ENCODE measurements around the gene UCHL5.

The UCHL5 gene

DNA sequence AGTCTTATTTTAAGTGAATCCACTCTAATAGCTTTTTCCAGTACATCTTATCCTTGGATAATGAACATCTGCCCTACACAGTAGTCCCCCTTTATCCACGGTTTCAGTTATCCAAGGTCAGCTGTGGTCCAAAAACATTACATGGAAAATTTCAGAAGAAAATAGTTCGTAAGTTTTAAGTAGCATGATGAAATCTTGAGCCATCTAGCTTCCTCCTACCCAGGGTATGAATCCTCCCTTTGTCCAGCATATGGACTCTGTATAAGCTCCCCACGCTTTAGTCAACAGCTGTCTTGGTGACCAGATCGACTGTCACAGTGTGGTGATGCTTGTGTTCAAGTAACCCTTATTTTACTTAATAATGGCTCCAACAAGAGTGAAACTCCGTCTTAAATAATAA, 43.5 kb upstream of the UCHL5 start:
- no peaks in the 10 kb centered on the region for H3K9me3 ChIP-seq (ENCODE audit: insufficient read depth, low read length)
- no peak overlapping the region for H3K4me3 ChIP-seq (ENCODE audit: insufficient read length, low read depth)
- no peak overlapping the region for H3K9ac ChIP-seq (ENCODE audit: insufficient read length, low read depth)
- peaks cover 33% of the 10 kb centered on the region for H3K36me3 ChIP-seq (ENCODE audit: insufficient read depth, insufficient read length, low read length)
- peaks cover 14% of the 10 kb centered on the region for H3K27me3 ChIP-seq (ENCODE audit: insufficient read depth, insufficient read length)
- no peaks in the 10 kb centered on the region for H3K4me1 ChIP-seq (ENCODE audit: insufficient read depth, insufficient read length)
- no peak for DNase-seq (ENCODE audit: low read depth, low spot score)
- no peak for TF ChIP-seq YY1 (IDR thresholded peaks at IDR 0.05; ENCODE audit: insufficient read depth, insufficient read length)
- TF ChIP-seq ZNF274 (IDR thresholded peaks at IDR 0.05; ENCODE audit: low read depth, low read length), result no peak
- TF ChIP-seq SUZ12 (IDR thresholded peaks at IDR 0.05; ENCODE audit: extremely low read depth, insufficient read depth, insufficient read length), result no peak

DNA sequence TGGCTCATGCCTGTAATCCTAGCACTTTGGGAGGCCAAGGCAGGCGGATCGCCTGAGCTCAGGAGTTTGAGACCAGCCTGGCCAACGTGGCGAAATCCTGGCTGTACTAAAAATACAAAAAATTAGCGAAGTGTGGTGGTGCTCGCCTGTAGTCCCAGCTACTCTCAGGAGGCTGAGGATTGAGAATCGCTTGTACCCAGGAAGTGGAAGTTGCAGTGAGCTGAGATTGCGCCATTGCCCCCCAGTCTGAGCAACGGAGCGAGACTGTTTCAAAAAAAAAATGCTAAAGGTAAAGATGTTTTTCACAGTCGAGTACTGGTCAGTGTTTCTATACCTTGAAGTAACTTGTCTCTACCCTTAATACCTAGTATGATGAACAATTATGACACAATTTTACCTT, 35.0 kb upstream of the UCHL5 start:
- Histone ChIP-seq H3K4me1 (ENCODE audit: insufficient read depth, insufficient read length) (no peaks in the 10 kb centered on the region), H3K9ac (ENCODE audit: insufficient read length, low read depth) (no peak overlapping the region), H3K9me3 (ENCODE audit: insufficient read depth, low read length) (no peaks in the 10 kb centered on the region), H3K4me3 (ENCODE audit: insufficient read length, low read depth) (no peak overlapping the region), H3K36me3 (ENCODE audit: insufficient read depth, insufficient read length, low read length) (peaks cover 67% of the 10 kb centered on the region), H3K27me3 (ENCODE audit: insufficient read depth, insufficient read length) (no peaks in the 10 kb centered on the region)
- DNase-seq (ENCODE audit: low read depth, low spot score), result no peak
- TF ChIP-seq YY1 (IDR thresholded peaks at IDR 0.05; ENCODE audit: insufficient read depth, insufficient read length), result no peak
- no peak for TF ChIP-seq SUZ12 (IDR thresholded peaks at IDR 0.05; ENCODE audit: extremely low read depth, insufficient read depth, insufficient read length)
- TF ChIP-seq ZNF274 (IDR thresholded peaks at IDR 0.05; ENCODE audit: low read depth, low read length), result no peak

DNA sequence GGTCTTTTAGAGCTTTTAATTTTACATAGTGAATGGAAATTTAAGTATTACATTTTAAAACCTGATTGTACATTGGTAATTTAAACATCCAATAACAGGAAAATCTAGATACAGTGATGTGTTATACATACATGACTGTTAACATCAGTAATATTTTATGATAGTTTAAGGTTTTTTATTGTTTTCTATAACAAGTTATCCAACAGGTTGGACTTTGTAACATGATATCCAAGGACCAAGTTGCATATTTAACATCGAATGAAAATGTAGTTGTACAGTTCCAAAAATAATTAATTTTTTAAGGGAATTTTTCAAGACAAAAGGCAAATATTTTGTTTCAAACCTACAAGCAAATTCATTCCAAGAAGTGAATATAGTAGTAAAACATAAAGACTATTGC, 31.7 kb upstream of the UCHL5 start:
- Histone ChIP-seq H3K4me3 (ENCODE audit: insufficient read length, low read depth) (no peak overlapping the region), H3K9me3 (ENCODE audit: insufficient read depth, low read length) (no peaks in the 10 kb centered on the region), H3K27me3 (ENCODE audit: insufficient read depth, insufficient read length) (no peaks in the 10 kb centered on the region), H3K36me3 (ENCODE audit: insufficient read depth, insufficient read length, low read length) (peaks cover 50% of the 10 kb centered on the region), H3K4me1 (ENCODE audit: insufficient read depth, insufficient read length) (no peaks in the 10 kb centered on the region), H3K9ac (ENCODE audit: insufficient read length, low read depth) (no peak overlapping the region)
- no peak for DNase-seq (ENCODE audit: low read depth, low spot score)
- no peak for TF ChIP-seq ZNF274 (IDR thresholded peaks at IDR 0.05; ENCODE audit: low read depth, low read length)
- no peak for TF ChIP-seq YY1 (IDR thresholded peaks at IDR 0.05; ENCODE audit: insufficient read depth, insufficient read length)
- no peak for TF ChIP-seq SUZ12 (IDR thresholded peaks at IDR 0.05; ENCODE audit: extremely low read depth, insufficient read depth, insufficient read length)

DNA sequence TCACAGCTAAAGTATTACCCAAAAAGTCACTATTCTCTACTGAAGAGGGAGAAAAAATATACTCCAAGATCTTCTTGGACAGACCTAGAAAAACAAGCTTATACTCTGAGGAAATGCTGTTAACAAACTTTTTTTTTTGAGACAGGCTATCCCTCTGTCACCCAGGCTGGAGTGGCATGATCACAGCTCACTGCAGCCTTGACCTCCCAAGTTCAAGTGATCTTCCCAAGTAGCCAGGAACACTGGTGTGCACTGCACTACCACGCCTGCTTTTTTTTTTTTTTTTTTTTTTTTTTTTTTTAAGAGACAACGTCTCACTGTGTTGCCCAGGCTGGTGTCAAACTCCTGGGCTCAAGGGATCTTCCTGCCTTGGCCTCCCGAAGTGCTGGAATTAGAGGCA, 28.7 kb upstream of the UCHL5 start:
- Histone ChIP-seq H3K27me3 (ENCODE audit: insufficient read depth, insufficient read length) (no peaks in the 10 kb centered on the region), H3K36me3 (ENCODE audit: insufficient read depth, insufficient read length, low read length) (peaks cover 61% of the 10 kb centered on the region), H3K4me3 (ENCODE audit: insufficient read length, low read depth) (no peak overlapping the region), H3K9ac (ENCODE audit: insufficient read length, low read depth) (no peak overlapping the region), H3K4me1 (ENCODE audit: insufficient read depth, insufficient read length) (no peaks in the 10 kb centered on the region), H3K9me3 (ENCODE audit: insufficient read depth, low read length) (no peaks in the 10 kb centered on the region)
- DNase-seq (ENCODE audit: low read depth, low spot score), result no peak
- TF ChIP-seq ZNF274 (IDR thresholded peaks at IDR 0.05; ENCODE audit: low read depth, low read length) (no peak), SUZ12 (IDR thresholded peaks at IDR 0.05; ENCODE audit: extremely low read depth, insufficient read depth, insufficient read length) (no peak), YY1 (IDR thresholded peaks at IDR 0.05; ENCODE audit: insufficient read depth, insufficient read length) (no peak)

DNA sequence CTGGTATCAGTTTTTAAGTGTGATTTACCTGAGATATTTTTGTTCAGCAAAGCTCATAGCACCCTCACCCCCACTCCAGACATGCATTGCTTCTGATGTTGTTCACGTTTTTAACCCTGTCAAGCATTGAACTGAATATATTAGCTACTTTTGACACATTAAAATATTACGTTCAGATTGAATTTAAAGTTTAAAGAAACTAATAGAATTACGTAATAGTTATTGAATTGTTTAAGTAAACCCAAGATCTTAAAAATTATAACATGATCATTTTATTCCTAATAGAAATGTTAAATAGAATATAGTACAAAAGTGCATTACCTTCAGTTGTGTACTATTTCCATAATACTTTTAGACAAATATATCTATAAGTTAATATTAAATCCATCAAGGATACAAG, 27.2 kb upstream of the UCHL5 start:
- no peaks in the 10 kb centered on the region for H3K27me3 ChIP-seq (ENCODE audit: insufficient read depth, insufficient read length)
- no peak for DNase-seq (ENCODE audit: low read depth, low spot score)
- no peak overlapping the region for H3K4me3 ChIP-seq (ENCODE audit: insufficient read length, low read depth)
- no peaks in the 10 kb centered on the region for H3K9me3 ChIP-seq (ENCODE audit: insufficient read depth, low read length)
- H3K9ac ChIP-seq (ENCODE audit: insufficient read length, low read depth), result no peak overlapping the region
- TF ChIP-seq ZNF274 (IDR thresholded peaks at IDR 0.05; ENCODE audit: low read depth, low read length) (no peak), YY1 (IDR thresholded peaks at IDR 0.05; ENCODE audit: insufficient read depth, insufficient read length) (no peak), SUZ12 (IDR thresholded peaks at IDR 0.05; ENCODE audit: extremely low read depth, insufficient read depth, insufficient read length) (no peak)
- peaks cover 64% of the 10 kb centered on the region for H3K36me3 ChIP-seq (ENCODE audit: insufficient read depth, insufficient read length, low read length)
- H3K4me1 ChIP-seq (ENCODE audit: insufficient read depth, insufficient read length), result no peaks in the 10 kb centered on the region

DNA sequence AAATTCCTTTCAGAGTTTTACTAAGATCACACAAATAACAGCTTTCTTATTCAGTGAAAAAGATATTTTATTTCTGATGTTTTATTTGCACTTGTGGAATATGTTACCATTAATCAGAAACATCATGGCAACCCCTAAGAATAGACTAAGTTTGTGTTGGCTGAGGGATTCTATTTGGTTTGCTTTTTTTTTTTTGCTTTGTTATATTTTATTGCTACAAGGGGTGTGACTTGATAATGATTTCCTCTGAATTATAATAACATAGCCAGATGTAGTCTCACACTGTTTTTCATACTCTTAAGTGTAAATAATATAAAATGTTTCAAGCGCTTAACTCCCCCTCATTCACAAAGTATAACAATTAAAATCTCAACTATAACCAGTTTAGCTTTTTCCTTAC, 26.1 kb upstream of the UCHL5 start:
- H3K4me1 ChIP-seq (ENCODE audit: insufficient read depth, insufficient read length), result no peaks in the 10 kb centered on the region
- no peaks in the 10 kb centered on the region for H3K9me3 ChIP-seq (ENCODE audit: insufficient read depth, low read length)
- TF ChIP-seq SUZ12 (IDR thresholded peaks at IDR 0.05; ENCODE audit: extremely low read depth, insufficient read depth, insufficient read length), result no peak
- TF ChIP-seq YY1 (IDR thresholded peaks at IDR 0.05; ENCODE audit: insufficient read depth, insufficient read length), result no peak
- no peak for TF ChIP-seq ZNF274 (IDR thresholded peaks at IDR 0.05; ENCODE audit: low read depth, low read length)
- H3K36me3 ChIP-seq (ENCODE audit: insufficient read depth, insufficient read length, low read length), result peaks cover 73% of the 10 kb centered on the region
- no peak overlapping the region for H3K9ac ChIP-seq (ENCODE audit: insufficient read length, low read depth)
- no peak for DNase-seq (ENCODE audit: low read depth, low spot score)
- H3K4me3 ChIP-seq (ENCODE audit: insufficient read length, low read depth), result no peak overlapping the region
- no peaks in the 10 kb centered on the region for H3K27me3 ChIP-seq (ENCODE audit: insufficient read depth, insufficient read length)

DNA sequence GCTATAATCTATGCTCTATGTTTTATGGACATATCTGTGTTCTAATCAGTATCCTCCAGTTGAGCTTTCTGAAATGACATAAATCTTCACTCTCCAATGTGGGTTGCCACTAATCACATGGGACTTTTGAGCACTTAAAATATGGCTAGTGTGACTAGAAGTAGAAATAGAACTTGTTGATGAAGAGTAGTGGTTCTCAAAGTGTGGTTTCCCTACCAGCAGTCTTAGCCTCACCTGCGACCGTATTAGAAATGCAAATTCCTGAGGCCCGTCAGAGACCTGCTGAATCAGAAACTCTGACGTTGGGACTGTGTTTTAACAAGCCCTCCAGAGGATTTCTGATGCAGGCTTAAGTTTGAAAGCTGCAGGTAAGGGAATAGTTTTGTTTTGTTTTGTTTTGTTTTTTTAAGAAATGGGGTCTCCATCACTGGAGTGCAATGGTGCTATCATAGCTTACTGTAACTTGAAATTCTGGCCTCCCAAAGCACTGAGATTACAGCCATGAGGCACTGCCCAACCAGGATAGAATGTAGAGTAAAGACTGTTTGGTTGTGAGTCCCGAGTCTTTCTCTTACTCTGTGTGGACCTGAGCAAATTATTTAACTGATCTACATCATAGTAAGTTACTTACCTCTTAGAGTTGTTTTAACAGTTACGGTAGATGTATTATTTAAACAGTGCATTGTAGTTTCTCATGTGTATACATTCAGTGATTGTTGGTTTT, 24.4 kb upstream of the UCHL5 start:
- Histone ChIP-seq H3K9ac (ENCODE audit: insufficient read length, low read depth) (no peak overlapping the region), H3K27me3 (ENCODE audit: insufficient read depth, insufficient read length) (no peaks in the 10 kb centered on the region), H3K4me1 (ENCODE audit: insufficient read depth, insufficient read length) (no peaks in the 10 kb centered on the region), H3K9me3 (ENCODE audit: insufficient read depth, low read length) (no peaks in the 10 kb centered on the region), H3K4me3 (ENCODE audit: insufficient read length, low read depth) (no peak overlapping the region), H3K36me3 (ENCODE audit: insufficient read depth, insufficient read length, low read length) (peaks cover 75% of the 10 kb centered on the region)
- no peak for DNase-seq (ENCODE audit: low read depth, low spot score)
- TF ChIP-seq YY1 (IDR thresholded peaks at IDR 0.05; ENCODE audit: insufficient read depth, insufficient read length), result no peak
